H1 (cell line): ENCODE measurements around the gene MFSD2A. TPM values are rescaled to one million over a fixed set of nuclear protein-coding genes. Genes with fewer than 3 reads are reported as not detected.

ENCODE experiments used
- ATF2 ChIP-seq: IDR thresholded peaks from 2 replicates; pipeline ENCODE4 v1.6.1; 2012; ENCODE audit warnings: low read length, inconsistent platforms
- BCL11A ChIP-seq, 2 experiments: IDR thresholded peaks; one replicate each; pipeline ENCODE4 v1.6.1; 2011; ENCODE audit warnings: low read depth in 2 of 2, low read length in 2 of 2, mild to moderate bottlenecking in 2 of 2
- CBX5 ChIP-seq: fragments of 300-800, 300-1000 bp; sonication (generic); IDR thresholded peaks from 2 replicates; pipeline ENCODE4 v1.7.1; 2016; ENCODE audit warnings: antibody characterized with exemption, low read length, low read depth
- CREB1 ChIP-seq: IDR thresholded peaks from 2 replicates; pipeline ENCODE4 v1.6.1; 2012; ENCODE audit warnings: inconsistent platforms
- EGR1 ChIP-seq: IDR thresholded peaks from 2 replicates; pipeline ENCODE4 v1.6.1; 2011; ENCODE audit warnings: low read depth, low read length, borderline replicate concordance
- EP300 ChIP-seq, 2 experiments: IDR thresholded peaks; 1 replicate in 1 of 2; 2 replicates in 1 of 2; pipeline ENCODE4 v1.6.1; 2011 to 2012; ENCODE audit warnings: low read depth in 2 of 2, low read length in 2 of 2, mild to moderate bottlenecking in 2 of 2, borderline replicate concordance in 1 of 2, inconsistent platforms in 1 of 2, moderate library complexity in 1 of 2
- GABPA ChIP-seq: IDR thresholded peaks from 2 replicates; pipeline ENCODE4 v1.6.1; 2011; ENCODE audit warnings: mild to moderate bottlenecking, low read length, moderate library complexity, borderline replicate concordance; ENCODE audit not compliant: insufficient read depth
- JUN ChIP-seq: IDR thresholded peaks from 2 replicates; pipeline ENCODE4 v1.6.1; 2011; ENCODE audit warnings: low read depth, mild to moderate bottlenecking, improper control_type of control experiment, low read length
- KDM1A ChIP-seq: fragments of 200-600, 300-600 bp; sonication (generic); IDR thresholded peaks from 2 replicates; pipeline ENCODE4 v1.7.1; 2016; ENCODE audit warnings: mild to moderate bottlenecking, low read length, borderline replicate concordance
- MAFK ChIP-seq: IDR thresholded peaks from 2 replicates; pipeline ENCODE4 v1.6.1; 2012; ENCODE audit warnings: low read depth, mild to moderate bottlenecking, improper control_type of control experiment, low read length
- NRF1 ChIP-seq: IDR thresholded peaks from 2 replicates; pipeline ENCODE4 v1.6.1; 2011; ENCODE audit warnings: mild to moderate bottlenecking, low read depth, low read length, improper control_type of control experiment
- POLR2A ChIP-seq, 2 experiments: IDR thresholded peaks; 1 replicate in 1 of 2; 2 replicates in 1 of 2; pipeline ENCODE4 v1.6.1; 2011; ENCODE audit warnings: low read depth in 2 of 2, low read length in 2 of 2, mild to moderate bottlenecking in 2 of 2; ENCODE audit errors: control extremely low read depth in 1 of 2
- POLR2AphosphoS5 ChIP-seq: IDR thresholded peaks from 2 replicates; pipeline ENCODE4 v1.6.1; 2011; ENCODE audit warnings: low read depth, low read length
- POU5F1 ChIP-seq: IDR thresholded peaks from 2 replicates; pipeline ENCODE4 v1.6.1; 2011; ENCODE audit warnings: low read depth, mild to moderate bottlenecking, low read length, moderate library complexity
- RAD21 ChIP-seq, 2 experiments: IDR thresholded peaks in 1 of 2; conservative IDR thresholded peaks in 1 of 2; 2 replicates each; pipeline ENCODE4 v1.6.1; 2011; ENCODE audit warnings: low read depth in 2 of 2, low read length in 2 of 2, improper control_type of control experiment in 1 of 2, inconsistent platforms in 1 of 2, mild to moderate bottlenecking in 1 of 2, moderate library complexity in 1 of 2
- RBBP5 ChIP-seq: IDR thresholded peaks from 2 replicates; pipeline ENCODE4 v1.7.1; 2012; ENCODE audit warnings: low read depth, mild to moderate bottlenecking, inconsistent platforms, low read length, moderate library complexity, borderline replicate concordance
- SIN3A ChIP-seq, 2 experiments: IDR thresholded peaks in 1 of 2; conservative IDR thresholded peaks in 1 of 2; 2 replicates each; pipeline ENCODE4 v1.6.1; 2011 to 2012; ENCODE audit warnings: low read length in 2 of 2, improper control_type of control experiment in 1 of 2, low read depth in 1 of 2, mild to moderate bottlenecking in 1 of 2
- SIRT6 ChIP-seq: IDR thresholded peaks from one replicate; pipeline ENCODE4 v1.7.1; 2012; ENCODE audit warnings: low read length, inconsistent platforms
- SP1 ChIP-seq: IDR thresholded peaks from 2 replicates; pipeline ENCODE4 v1.6.1; 2011; ENCODE audit warnings: low read depth, low read length
- TBP ChIP-seq: IDR thresholded peaks from 2 replicates; pipeline ENCODE4 v1.6.1; 2011; ENCODE audit warnings: low read depth, low read length, improper control_type of control experiment
- TEAD4 ChIP-seq: IDR thresholded peaks from 2 replicates; pipeline ENCODE4 v1.6.1; 2012; ENCODE audit warnings: low read depth, low read length, inconsistent platforms, mixed read lengths
- USF2 ChIP-seq: IDR thresholded peaks from 2 replicates; pipeline ENCODE4 v1.6.1; 2011; ENCODE audit warnings: low read length, improper control_type of control experiment
- polyA plus RNA-seq, 7 experiments: library from polyadenylated mRNA; depleted of rRNA in 3 of 7; stranded (reverse) in 5 of 7; unstranded in 2 of 7; fragments of >200 nt in 5 of 7; fragments of 200-250 nt in 2 of 7; gene quantifications; 1 replicate in 5 of 7; 2 replicates in 1 of 7; 4 replicates in 1 of 7; pipeline versions ENCODE4 v1.2.1 to v1.2.3, GENCODE V29; 2011 to 2013; ENCODE audit warnings: missing spikeins in 2 of 7, mixed read lengths in 2 of 7
- total RNA-seq: library from RNA; stranded (reverse); fragmentation: NEBNext Ultra II Directional; extraction: Animal tissue kit (Norgen Biotek cat#: 25700); gene quantifications from 2 replicates; pipeline ENCODE4 v1.2.1, GENCODE V29; 2021

MFSD2A gene
- total and polyA plus RNA-seq, 2 of the 8 experiments (the other 6 are each of a cell fraction or from before 2014, with no cell fraction given), result 18.3 to 25.9 TPM

GRCh38 chr1:39976732-39977131, 21.8 kb downstream of the MFSD2A start (continued):
- TF ChIP-seq EP300 (IDR thresholded peaks at IDR 0.05; ENCODE audit: borderline replicate concordance in 1 of 2, low read depth in 2 of 2, low read length in 2 of 2) (peak in 1 of 2 experiments; percentile 54; a peak in 1 of 3 replicates), JUN (no peak), MAFK (no peak), RAD21 (IDR thresholded peaks at IDR 0.05 in 1 of 2, conservative IDR thresholded peaks at IDR 0.05 in 1 of 2; ENCODE audit: low read depth in 2 of 2, low read length in 2 of 2) (no peak), TBP (peak; percentile 72), POLR2A (IDR thresholded peaks at IDR 0.05; ENCODE audit: control extremely low read depth in 1 of 2, low read depth in 2 of 2, low read length in 2 of 2) (peak in 1 of 2 experiments; percentile 52; a peak in 1 of 3 replicates), SIN3A (conservative IDR thresholded peaks at IDR 0.05 in 1 of 2, IDR thresholded peaks at IDR 0.05 in 1 of 2; ENCODE audit: low read depth in 1 of 2, low read length in 2 of 2) (no peak), ATF2 (no peak), CREB1 (no peak), KDM1A (no peak), POLR2AphosphoS5 (peak; percentile 46; the same call in 1 of the 2 replicates), SP1 (0 out of 2 replicates have a peak, but pooled peaks have one; percentile 46), GABPA (no peak), BCL11A (IDR thresholded peaks at IDR 0.05; ENCODE audit: low read depth in 2 of 2, low read length in 2 of 2) (no peak), NRF1 (no peak), POU5F1 (no peak), RBBP5 (no peak), CBX5 (no peak), USF2 (no peak), EGR1 (no peak), TEAD4 (0 out of 2 replicates have a peak, but pooled peaks have one; percentile 20), SIRT6 (no peak)
